Stimulated activated CD4-positive, alpha-beta T cell treated with anti-CD3 and anti-CD28 coated beads, Interleukin-4, amount 100 ng/mL, for 24 hours (primary cell): ENCODE measurements around the gene AIP.

Experiments used
- DNase-seq: peaks from one replicate; pipeline ENCODE4 v3.0.0-alpha.2; 2020

Gene AIP

GRCh38 chr11:67538306-67538705 is 55.5 kb downstream of the AIP start:
- no peak for DNase-seq

GRCh38 chr11:67538823-67539505 is 56.1 kb downstream of the AIP start:
- no peak for DNase-seq

- no peak for DNase-seq
Observed at GRCh38 chr11:67539550-67539949, 56.7 kb downstream of the AIP start.
